ENCODE results near the gene MGAT3. TPM values are rescaled to one million over a fixed set of nuclear protein-coding genes. Genes with fewer than 3 reads are reported as not detected.

Gene MGAT3
- total and polyA plus RNA-seq, 2 of the 8 experiments (the other 6 are each of a cell fraction or from before 2014, with no cell fraction given) = 4.3 to 9.2 TPM

DNA sequence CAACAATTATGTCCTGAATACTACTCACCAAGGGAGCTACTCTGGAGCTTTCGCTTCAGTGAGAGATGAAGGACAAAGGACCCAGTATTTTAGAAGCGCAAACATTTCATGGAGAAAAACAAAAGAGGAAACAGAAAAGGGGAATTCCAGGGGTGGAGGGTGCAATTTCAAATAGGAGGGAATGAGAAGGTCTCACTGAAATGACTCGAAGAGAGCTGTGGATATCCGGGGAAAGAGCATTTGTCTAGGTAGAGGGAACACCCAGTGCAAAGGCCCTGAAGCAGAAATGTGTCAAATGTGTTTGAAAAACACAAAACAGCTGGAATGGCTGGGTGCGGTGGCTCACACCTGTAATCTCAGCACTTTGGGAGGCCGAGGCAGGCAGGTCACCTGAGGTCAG is 73.3 kb downstream of the MGAT3 start:
- no peak overlapping the region for H2BK120ac ChIP-seq (replicated peaks; ENCODE audit: low read depth, low read length)
- no peak overlapping the region for H3K14ac ChIP-seq (ENCODE audit: insufficient read length)
- peaks cover 3% of the 10 kb centered on the region; the same call in 1 of the 2 replicates for H3K79me1 ChIP-seq (ENCODE audit: low read depth, low read length)
- no peak overlapping the region for H2BK15ac ChIP-seq (ENCODE audit: low read length)
- peaks cover 8 to 37% (median 18%) of the 10 kb centered on the region in 4 experiments for H3K4me1 ChIP-seq (replicated peaks in 1 of 4; ENCODE audit: control insufficient read depth in 3 of 4, insufficient read depth in 4 of 4, low read length in 3 of 4)
- H3K4me2 ChIP-seq (ENCODE audit: insufficient read depth in 1 of 2, low read depth in 2 of 2, low read length in 2 of 2) = no peak overlapping the region; a peak in 1 of 4 replicates
- DNase-seq (ENCODE audit: low read depth in 1 of 2, low spot score in 2 of 2) (no peak), FAIRE-seq (no peak)
- H2BK5ac ChIP-seq (ENCODE audit: low read depth, low read length) = no peak overlapping the region
- H3K18ac ChIP-seq (ENCODE audit: extremely low read depth, low read length) = no peak overlapping the region
- no peaks in the 10 kb centered on the region for H3K9me3 ChIP-seq (ENCODE audit: insufficient read depth in 2 of 2, low read depth in 1 of 2, low read length in 1 of 2)
- no peak overlapping the region for H3K56ac ChIP-seq (replicated peaks; ENCODE audit: insufficient read length, low read depth, low read length)
- H4K20me1 ChIP-seq (replicated peaks in 1 of 2; ENCODE audit: control insufficient read depth in 1 of 2, insufficient read depth in 2 of 2, low read length in 2 of 2) = peaks cover 12 to 37% of the 10 kb centered on the region in 2 experiments
- H2BK20ac ChIP-seq (ENCODE audit: low read length) = no peak overlapping the region
- no peak overlapping the region for H4K8ac ChIP-seq (ENCODE audit: extremely low read depth, insufficient read depth, low read length)
- peaks cover 8% of the 10 kb centered on the region for H3K23me2 ChIP-seq (ENCODE audit: low read depth, low read length)
- no peaks in the 10 kb centered on the region for H3K27me3 ChIP-seq (replicated peaks in 1 of 4; ENCODE audit: control insufficient read depth in 3 of 4, extremely low read depth in 1 of 4, insufficient read depth in 3 of 4, low read length in 3 of 4)
- no peak overlapping the region for H4K91ac ChIP-seq (replicated peaks; ENCODE audit: insufficient read length, low read length)
- H3K4me3 ChIP-seq (ENCODE audit: extremely low read depth in 1 of 4, insufficient read depth in 2 of 4, low read depth in 3 of 4, low read length in 4 of 4) = no peak overlapping the region
- no peak overlapping the region for H4K5ac ChIP-seq (ENCODE audit: insufficient read length, low read depth, low read length)
- peaks cover 0 to 6% (median 1%) of the 10 kb centered on the region in 4 experiments; a peak in 5 of 8 replicates for H3K36me3 ChIP-seq (ENCODE audit: control insufficient read depth in 2 of 4, insufficient read depth in 4 of 4, low read length in 3 of 4)
- H2BK12ac ChIP-seq (ENCODE audit: low read depth, low read length) = no peak overlapping the region
- H3K4ac ChIP-seq (replicated peaks; ENCODE audit: insufficient read length, low read depth, low read length) = no peak overlapping the region
- ChIA-PET CTCF (ENCODE audit: partially characterized antibody) (interaction anchor here (0.6 to 21.9 kb wide), 28 partner anchors 8 to 524 kb away, joined by 3 to 361 read pairs (median 4); partner anchors contain the start of gene MIEF1), POLR2A (ENCODE audit: partially characterized antibody) (interaction anchor here (1.5 to 8.9 kb wide), 4 partner anchors 10 to 506 kb away, joined by 3 to 72 read pairs (median 37); partner anchors contain the start of gene ATF4)
- no peak overlapping the region for H3K9ac ChIP-seq (replicated peaks in 1 of 4; ENCODE audit: extremely low read depth in 1 of 4, low read depth in 3 of 4, low read length in 3 of 4)
- peaks cover 0 to 14% of the 10 kb centered on the region in 2 experiments; a peak in 2 of 4 replicates for H3K79me2 ChIP-seq (ENCODE audit: control insufficient read depth in 1 of 2, insufficient read depth in 2 of 2, low read length in 2 of 2)
- H2AFZ ChIP-seq (ENCODE audit: low read length) = no peak overlapping the region
- H3K23ac ChIP-seq (ENCODE audit: insufficient read length) = no peak overlapping the region
- H2AK5ac ChIP-seq (ENCODE audit: low read depth, low read length) = no peak overlapping the region
- whole genome bisulfite sequencing, 2 experiments (ENCODE audit: extremely low coverage in 1 of 2, insufficient coverage in 1 of 2, insufficient read length in 1 of 2, insufficient replicate concordance in 2 of 2, low coverage in 1 of 2, low lambda C conversion rate in 2 of 2, missing lambda C conversion rate in 1 of 2) = 90% methylated on average over 6 of the region's 6 CpGs; no CpG with 5 or more reads in 1 of the 2 experiments
- H3K27ac ChIP-seq (ENCODE audit: low read depth, low read length) = no peak overlapping the region
- TF ChIP-seq RNF2 (IDR thresholded peaks at IDR 0.05; ENCODE audit: borderline replicate concordance, low read depth, low read length, missing control alignments, poor library complexity, severe bottlenecking) = no peak

Measured in H1 (cell line).